ENCODE data around the gene PACS1. TPM values are rescaled to one million over a fixed set of nuclear protein-coding genes. Genes with fewer than 3 reads are reported as not detected.

PACS1 gene
- total RNA-seq, 4 donors from 2014 or later = 24.5 to 41.1 (median 38.0) TPM

GRCh38 chr11:66044757-66045156 lies 25.3 kb upstream of the PACS1 start:
- TF ChIP-seq CTCF (IDR thresholded peaks at IDR 0.05) = no peak
- no peak for ATAC-seq (ENCODE audit: low FRiP score)
- DNase-seq (ENCODE audit: low spot score) = no peak

GRCh38 chr11:66045177-66045639 lies 24.9 kb upstream of the PACS1 start:
- DNase-seq (ENCODE audit: low spot score) (peak; percentile 74), ATAC-seq (ENCODE audit: low FRiP score) (peak; percentile 60)
- peak in 2 of 3 donors; percentile 37 to 39 for TF ChIP-seq CTCF (IDR thresholded peaks at IDR 0.05)

DNA sequence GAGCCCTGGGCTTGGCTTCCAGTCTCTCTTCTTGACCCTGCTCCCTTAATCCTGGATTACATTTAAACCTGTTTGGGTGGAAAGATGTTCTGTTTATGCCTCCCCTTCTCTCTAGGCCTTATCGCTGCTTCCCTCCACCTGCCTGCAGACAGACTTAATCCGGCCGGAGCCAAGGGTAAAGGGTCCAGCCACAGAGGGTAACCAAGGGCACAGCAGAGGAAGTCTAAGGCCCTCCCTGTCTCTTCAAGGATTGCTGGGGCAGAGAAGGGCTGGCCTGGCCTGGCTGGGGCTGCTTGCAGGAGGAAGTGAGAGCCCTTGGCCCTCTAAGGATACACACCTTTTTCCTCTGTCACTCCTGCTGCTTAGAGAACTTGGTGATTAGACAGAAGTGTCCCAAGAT lies 23.2 kb upstream of the PACS1 start:
- TF ChIP-seq CTCF (IDR thresholded peaks at IDR 0.05) = no peak
- ATAC-seq (ENCODE audit: low FRiP score) (no peak), DNase-seq (ENCODE audit: low spot score) (no peak)

DNA sequence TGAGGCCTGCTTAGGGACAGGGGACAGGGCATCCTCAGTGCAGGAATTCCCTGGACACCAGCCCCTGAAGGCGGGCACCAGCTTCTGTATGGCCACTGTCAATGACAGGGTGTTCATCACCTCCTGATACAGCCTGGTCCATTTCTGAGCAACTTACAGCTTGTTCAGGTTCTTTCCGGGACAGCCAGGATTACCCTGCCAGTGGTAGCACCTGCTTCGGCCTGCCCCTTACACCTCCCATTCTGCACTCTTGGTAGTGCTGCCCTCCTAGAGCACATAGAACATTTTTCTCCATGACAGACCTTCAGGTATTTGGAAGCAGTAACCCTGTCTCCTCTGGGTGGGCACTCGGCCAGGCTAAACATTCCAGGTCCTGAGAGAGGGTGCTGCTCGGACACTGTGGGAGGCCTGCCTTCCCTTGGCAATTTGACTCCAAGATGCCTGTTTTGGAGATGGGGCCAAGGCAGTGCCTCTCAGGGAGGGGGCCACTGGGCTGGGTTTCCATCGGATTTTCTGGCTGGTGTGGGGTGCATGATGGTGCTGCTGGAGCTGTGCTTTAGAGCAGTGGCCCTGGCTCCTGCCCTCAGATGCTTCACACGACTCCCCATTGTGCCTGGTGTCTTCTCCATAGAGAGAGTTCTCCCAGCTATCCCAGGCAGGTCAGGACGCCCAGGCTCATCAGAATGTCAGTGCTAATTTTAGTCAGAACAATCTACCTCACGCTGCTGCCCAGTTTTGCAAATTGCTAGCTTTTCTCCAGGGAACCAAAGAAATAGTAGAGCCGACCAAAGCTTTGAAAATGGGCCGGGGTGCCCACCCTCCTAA lies 22.3 kb upstream of the PACS1 start:
- no peak for ATAC-seq (ENCODE audit: low FRiP score)
- TF ChIP-seq CTCF (IDR thresholded peaks at IDR 0.05) = no peak
- DNase-seq (ENCODE audit: low spot score) = no peak

DNA sequence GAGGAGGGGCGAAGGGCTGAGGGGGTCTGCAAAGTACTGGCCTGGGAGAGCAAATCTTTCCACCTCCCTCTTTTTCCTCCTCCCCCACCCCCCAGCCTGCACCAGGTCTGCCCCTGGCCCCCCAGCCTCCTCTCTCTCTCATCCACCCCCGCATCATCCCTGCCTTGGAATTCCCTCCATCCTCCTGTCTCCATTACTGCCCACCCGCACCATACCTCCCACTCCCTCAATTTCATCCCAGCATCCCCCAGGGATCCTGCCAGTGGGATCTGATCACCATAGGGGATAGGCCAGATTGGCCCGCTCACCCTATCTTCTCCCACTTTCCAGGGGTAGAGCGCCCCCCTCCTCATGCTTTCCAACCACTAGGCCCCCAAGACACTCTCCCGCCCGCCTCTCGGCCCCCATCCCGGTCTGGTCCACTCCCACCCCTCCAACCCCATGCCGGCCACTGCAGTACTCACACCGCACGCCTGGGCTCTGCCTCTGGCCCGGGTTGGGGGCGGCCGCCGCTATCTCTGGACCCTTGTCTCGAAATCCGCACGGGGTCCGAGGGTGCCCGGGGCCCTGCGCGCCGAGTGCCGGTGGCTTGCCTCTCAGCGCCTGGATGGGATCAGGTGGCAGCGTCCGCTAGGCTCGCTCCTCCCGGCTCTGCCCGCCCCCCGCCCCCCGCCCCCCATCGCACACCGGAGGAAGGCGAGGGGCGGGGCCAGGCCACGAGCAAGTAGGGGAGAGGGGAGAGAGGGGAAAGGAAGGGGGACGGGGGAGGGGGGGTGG lies 21.3 kb upstream of the PACS1 start, which contains the start of gene GAL3ST3:
GAL3ST3 (minus strand) TSS at position 615 of the 777 bp plus-strand sequence. CDS start 3,746 bp downstream, outside the sequence.
- no peak for DNase-seq (ENCODE audit: low spot score)
- no peak for ATAC-seq (ENCODE audit: low FRiP score)
- TF ChIP-seq CTCF (IDR thresholded peaks at IDR 0.05) = no peak

GRCh38 chr11:66050581-66051231 lies 19.4 kb upstream of the PACS1 start:
- DNase-seq (ENCODE audit: low spot score) (no peak), ATAC-seq (ENCODE audit: low FRiP score) (no peak)
- TF ChIP-seq CTCF (IDR thresholded peaks at IDR 0.05) = no peak
